GM12878 (cell line): ENCODE data around the gene COL24A1.

Experiments
- RAD51 ChIP-seq: fragments of 450-650 bp; IDR thresholded peaks from 2 replicates; pipeline ENCODE4 v1.6.1; 2016; ENCODE audit warnings: moderate library complexity, mild to moderate bottlenecking, inconsistent platforms
- TF ChIP-seq, protein P1 (sequence below), 3 experiments: IDR thresholded peaks in 2 of 3; conservative IDR thresholded peaks in 1 of 3; 2 replicates each; pipeline ENCODE4 v1.5.1; 2011; ENCODE audit warnings: low read depth in 3 of 3, low read length in 3 of 3, mild to moderate bottlenecking in 3 of 3, control low read depth in 2 of 3, moderate library complexity in 2 of 3, inconsistent platforms in 1 of 3, mixed read lengths in 1 of 3; ENCODE audit not compliant: control insufficient read depth in 2 of 3, insufficient read depth in 1 of 3; ENCODE audit errors: extremely low read depth in 1 of 3
- TF ChIP-seq, protein P2 (sequence below): IDR thresholded peaks from 2 replicates; pipeline ENCODE4 v1.6.1; 2011; ENCODE audit warnings: mild to moderate bottlenecking, low read depth, low read length, moderate library complexity; ENCODE audit not compliant: insufficient replicate concordance
- TF ChIP-seq, protein P3 (sequence below): IDR thresholded peaks from 2 replicates; pipeline ENCODE4 v1.6.1; 2012; ENCODE audit warnings: mild to moderate bottlenecking, low read depth, low read length

DNA sequence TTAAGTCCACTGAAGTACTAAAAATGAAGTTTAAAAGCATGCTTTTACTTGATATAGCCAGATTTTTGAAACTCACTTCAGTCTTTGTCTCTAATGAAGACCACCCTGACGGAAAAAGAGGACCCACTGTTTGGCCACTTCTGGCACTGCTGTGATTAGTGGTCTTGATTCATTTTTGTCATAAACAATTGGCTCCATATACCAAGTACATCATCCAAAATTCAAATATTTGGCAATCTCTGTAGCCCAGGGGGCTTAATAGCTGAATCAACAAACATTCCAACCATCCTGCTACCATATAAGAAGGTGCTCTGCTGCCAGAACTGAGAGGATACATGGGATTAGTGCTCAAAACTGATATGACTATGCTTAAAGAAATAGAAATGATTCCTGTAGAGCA, 156.0 kb downstream of the COL24A1 start:
- TF ChIP-seq, protein P1, sequence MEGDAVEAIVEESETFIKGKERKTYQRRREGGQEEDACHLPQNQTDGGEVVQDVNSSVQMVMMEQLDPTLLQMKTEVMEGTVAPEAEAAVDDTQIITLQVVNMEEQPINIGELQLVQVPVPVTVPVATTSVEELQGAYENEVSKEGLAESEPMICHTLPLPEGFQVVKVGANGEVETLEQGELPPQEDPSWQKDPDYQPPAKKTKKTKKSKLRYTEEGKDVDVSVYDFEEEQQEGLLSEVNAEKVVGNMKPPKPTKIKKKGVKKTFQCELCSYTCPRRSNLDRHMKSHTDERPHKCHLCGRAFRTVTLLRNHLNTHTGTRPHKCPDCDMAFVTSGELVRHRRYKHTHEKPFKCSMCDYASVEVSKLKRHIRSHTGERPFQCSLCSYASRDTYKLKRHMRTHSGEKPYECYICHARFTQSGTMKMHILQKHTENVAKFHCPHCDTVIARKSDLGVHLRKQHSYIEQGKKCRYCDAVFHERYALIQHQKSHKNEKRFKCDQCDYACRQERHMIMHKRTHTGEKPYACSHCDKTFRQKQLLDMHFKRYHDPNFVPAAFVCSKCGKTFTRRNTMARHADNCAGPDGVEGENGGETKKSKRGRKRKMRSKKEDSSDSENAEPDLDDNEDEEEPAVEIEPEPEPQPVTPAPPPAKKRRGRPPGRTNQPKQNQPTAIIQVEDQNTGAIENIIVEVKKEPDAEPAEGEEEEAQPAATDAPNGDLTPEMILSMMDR (IDR thresholded peaks at IDR 0.05 in 2 of 3, conservative IDR thresholded peaks at IDR 0.05 in 1 of 3; ENCODE audit: control insufficient read depth in 2 of 3, extremely low read depth in 1 of 3, insufficient read depth in 1 of 3, low read depth in 3 of 3, low read length in 3 of 3): no peak
- no peak for TF ChIP-seq RAD51
- TF ChIP-seq, protein P2, sequence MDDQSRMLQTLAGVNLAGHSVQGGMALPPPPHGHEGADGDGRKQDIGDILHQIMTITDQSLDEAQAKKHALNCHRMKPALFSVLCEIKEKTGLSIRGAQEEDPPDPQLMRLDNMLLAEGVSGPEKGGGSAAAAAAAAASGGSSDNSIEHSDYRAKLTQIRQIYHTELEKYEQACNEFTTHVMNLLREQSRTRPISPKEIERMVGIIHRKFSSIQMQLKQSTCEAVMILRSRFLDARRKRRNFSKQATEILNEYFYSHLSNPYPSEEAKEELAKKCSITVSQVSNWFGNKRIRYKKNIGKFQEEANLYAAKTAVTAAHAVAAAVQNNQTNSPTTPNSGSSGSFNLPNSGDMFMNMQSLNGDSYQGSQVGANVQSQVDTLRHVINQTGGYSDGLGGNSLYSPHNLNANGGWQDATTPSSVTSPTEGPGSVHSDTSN: no peak
- TF ChIP-seq, protein P3, sequence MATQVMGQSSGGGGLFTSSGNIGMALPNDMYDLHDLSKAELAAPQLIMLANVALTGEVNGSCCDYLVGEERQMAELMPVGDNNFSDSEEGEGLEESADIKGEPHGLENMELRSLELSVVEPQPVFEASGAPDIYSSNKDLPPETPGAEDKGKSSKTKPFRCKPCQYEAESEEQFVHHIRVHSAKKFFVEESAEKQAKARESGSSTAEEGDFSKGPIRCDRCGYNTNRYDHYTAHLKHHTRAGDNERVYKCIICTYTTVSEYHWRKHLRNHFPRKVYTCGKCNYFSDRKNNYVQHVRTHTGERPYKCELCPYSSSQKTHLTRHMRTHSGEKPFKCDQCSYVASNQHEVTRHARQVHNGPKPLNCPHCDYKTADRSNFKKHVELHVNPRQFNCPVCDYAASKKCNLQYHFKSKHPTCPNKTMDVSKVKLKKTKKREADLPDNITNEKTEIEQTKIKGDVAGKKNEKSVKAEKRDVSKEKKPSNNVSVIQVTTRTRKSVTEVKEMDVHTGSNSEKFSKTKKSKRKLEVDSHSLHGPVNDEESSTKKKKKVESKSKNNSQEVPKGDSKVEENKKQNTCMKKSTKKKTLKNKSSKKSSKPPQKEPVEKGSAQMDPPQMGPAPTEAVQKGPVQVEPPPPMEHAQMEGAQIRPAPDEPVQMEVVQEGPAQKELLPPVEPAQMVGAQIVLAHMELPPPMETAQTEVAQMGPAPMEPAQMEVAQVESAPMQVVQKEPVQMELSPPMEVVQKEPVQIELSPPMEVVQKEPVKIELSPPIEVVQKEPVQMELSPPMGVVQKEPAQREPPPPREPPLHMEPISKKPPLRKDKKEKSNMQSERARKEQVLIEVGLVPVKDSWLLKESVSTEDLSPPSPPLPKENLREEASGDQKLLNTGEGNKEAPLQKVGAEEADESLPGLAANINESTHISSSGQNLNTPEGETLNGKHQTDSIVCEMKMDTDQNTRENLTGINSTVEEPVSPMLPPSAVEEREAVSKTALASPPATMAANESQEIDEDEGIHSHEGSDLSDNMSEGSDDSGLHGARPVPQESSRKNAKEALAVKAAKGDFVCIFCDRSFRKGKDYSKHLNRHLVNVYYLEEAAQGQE: no peak
